ENCODE data around the gene PANX2. TPM values are rescaled to one million over a fixed set of nuclear protein-coding genes. Genes with fewer than 3 reads are reported as not detected.

The PANX2 gene
- polyA plus RNA-seq, 1 donor from 2014 or later: 15.2 TPM

Other genes starting within 250 kb of the PANX2 start
- gene PIM3, start 210.0 kb upstream of the PANX2 start, polyA plus RNA-seq (ENCODE audit: insufficient read depth, low read depth, low replicate concordance): 49.4 TPM
- not detected for gene IL17REL, start 158.0 kb upstream of the PANX2 start, polyA plus RNA-seq (ENCODE audit: insufficient read depth, low read depth, low replicate concordance)
- not detected for gene TTLL8, start 112.4 kb upstream of the PANX2 start, polyA plus RNA-seq (ENCODE audit: insufficient read depth, low read depth, low replicate concordance)
- gene MLC1, start 85.3 kb upstream of the PANX2 start, polyA plus RNA-seq (ENCODE audit: insufficient read depth, low read depth, low replicate concordance): 83.5 TPM
- 0.58 TPM for gene MOV10L1, start 80.7 kb upstream of the PANX2 start, polyA plus RNA-seq (ENCODE audit: insufficient read depth, low read depth, low replicate concordance)
- gene TRABD, start 15.2 kb downstream of the PANX2 start, polyA plus RNA-seq (ENCODE audit: insufficient read depth, low read depth, low replicate concordance): 10.7 TPM
- 17.1 TPM for gene SELENOO, start 30.3 kb downstream of the PANX2 start, polyA plus RNA-seq (ENCODE audit: insufficient read depth, low read depth, low replicate concordance)
- gene TUBGCP6, start 74.3 kb downstream of the PANX2 start, polyA plus RNA-seq (ENCODE audit: insufficient read depth, low read depth, low replicate concordance): 14.4 TPM
- 14.3 TPM for gene HDAC10, start 80.5 kb downstream of the PANX2 start, polyA plus RNA-seq (ENCODE audit: insufficient read depth, low read depth, low replicate concordance)
- 26.7 TPM for gene MAPK12, start 91.0 kb downstream of the PANX2 start, polyA plus RNA-seq (ENCODE audit: insufficient read depth, low read depth, low replicate concordance)
- 19.1 TPM for gene MAPK11, start 99.6 kb downstream of the PANX2 start, polyA plus RNA-seq (ENCODE audit: insufficient read depth, low read depth, low replicate concordance)
- 80.1 TPM for gene PLXNB2, start 136.9 kb downstream of the PANX2 start, polyA plus RNA-seq (ENCODE audit: insufficient read depth, low read depth, low replicate concordance)
- 19.3 TPM for gene DENND6B, start 156.3 kb downstream of the PANX2 start, polyA plus RNA-seq (ENCODE audit: insufficient read depth, low read depth, low replicate concordance)
- 32.0 TPM for gene PPP6R2, start 172.6 kb downstream of the PANX2 start, polyA plus RNA-seq (ENCODE audit: insufficient read depth, low read depth, low replicate concordance)

Data from brain (organoid and tissue), 1 donor.